GM06990 (cell line): ENCODE results near the gene KSR2.
"Not testable (repeated sequence)": the region's sequence is repeated elsewhere in the genome, so short reads cannot be mapped to it uniquely, and the experiment has no call there.

Source experiments
- DNase-seq: peaks from one replicate; pipeline ENCODE4 v3.0.0-alpha.2; 2011; ENCODE audit not compliant: insufficient read length; ENCODE audit errors: extremely low read depth
- H3K27me3 ChIP-seq: replicated peaks from 2 replicates; pipeline ENCODE4 v1.6.0; 2011; ENCODE audit warnings: low read length; ENCODE audit not compliant: control insufficient read depth, insufficient read depth
- H3K36me3 ChIP-seq: 2 replicates; pipeline ENCODE4 v1.5.1; 2011; ENCODE audit warnings: low read length; ENCODE audit not compliant: control insufficient read depth, insufficient read depth
- H3K4me3 ChIP-seq: replicated peaks from 2 replicates; pipeline ENCODE4 v1.5.1; 2011; ENCODE audit warnings: low read depth, mild to moderate bottlenecking, control low read depth, low read length
- CTCF ChIP-seq: IDR thresholded peaks from 2 replicates; pipeline ENCODE4 v1.5.1; 2011; ENCODE audit warnings: low read length, control low read depth, mild to moderate bottlenecking, inconsistent platforms; ENCODE audit not compliant: insufficient read depth, poor library complexity, severe bottlenecking

KSR2 gene

GRCh38 chr12:118013283-118013682, 44.5 kb upstream of the KSR2 start:
- no peak for TF ChIP-seq CTCF
- no peaks in the 10 kb centered on the region for H3K36me3 ChIP-seq
- no peak for DNase-seq
- H3K4me3 ChIP-seq: no peak overlapping the region
- no peaks in the 10 kb centered on the region for H3K27me3 ChIP-seq

- H3K27me3 ChIP-seq: no peaks in the 10 kb centered on the region
- DNase-seq: no peak
These were observed 43.2 kb upstream of the KSR2 start for GRCh38 chr12:118011961-118012360.

GRCh38 chr12:118011377-118011776, 42.6 kb upstream of the KSR2 start:
- Histone ChIP-seq H3K27me3 (no peaks in the 10 kb centered on the region), H3K4me3 (no peak overlapping the region), H3K36me3 (no peaks in the 10 kb centered on the region)
- no peak for DNase-seq
- no peak for TF ChIP-seq CTCF

More at GRCh38 chr12:118011961-118012360, 43.2 kb upstream of the KSR2 start:
- Histone ChIP-seq H3K36me3 (no peaks in the 10 kb centered on the region), H3K4me3 (no peak overlapping the region)
- no peak for TF ChIP-seq CTCF

GRCh38 chr12:118010903-118011302, 42.1 kb upstream of the KSR2 start:
- Histone ChIP-seq H3K4me3 (no peak overlapping the region), H3K36me3 (no peaks in the 10 kb centered on the region), H3K27me3 (no peaks in the 10 kb centered on the region)
- no peak for TF ChIP-seq CTCF
- no peak for DNase-seq

GRCh38 chr12:117999806-118000205, 31.0 kb upstream of the KSR2 start:
- H3K27me3 ChIP-seq, H3K4me3 ChIP-seq, DNase-seq, H3K36me3 ChIP-seq: not testable (repeated sequence)

GRCh38 chr12:117998719-117999118, 29.9 kb upstream of the KSR2 start:
- Histone ChIP-seq H3K36me3 (no peaks in the 10 kb centered on the region), H3K4me3 (no peak overlapping the region), H3K27me3 (no peaks in the 10 kb centered on the region)
- no peak for TF ChIP-seq CTCF
- no peak for DNase-seq
